Neural cell (in vitro differentiated cells): ENCODE data around the gene IL24. TPM values are rescaled to one million over a fixed set of nuclear protein-coding genes. Genes with fewer than 3 reads are reported as not detected.
"Not testable (repeated sequence)": the region's sequence is repeated elsewhere in the genome, so short reads cannot be mapped to it uniquely, and the experiment has no call there.

Experiments
- H2AFZ ChIP-seq: fragments of 200-600, 300-800 bp; sonication (generic), shearing (Covaris generic); 2 replicates; pipeline ENCODE4 v1.6.0; 2014; ENCODE audit warnings: low read depth, mild to moderate bottlenecking, antibody characterized with exemption, low read length, moderate library complexity
- H3F3A ChIP-seq: fragments of 200-600 bp; shearing (Covaris generic); 2 replicates; pipeline ENCODE4 v1.6.1; 2016; ENCODE audit warnings: mild to moderate bottlenecking, moderate library complexity, mixed read lengths, antibody characterized with exemption, low read length; ENCODE audit not compliant: insufficient read depth, poor library complexity, severe bottlenecking
- H3K27ac ChIP-seq: fragments of 200-600, 300-800 bp; sonication (generic), shearing (Covaris generic); 2 replicates; pipeline ENCODE4 v1.5.1; 2014; ENCODE audit warnings: mild to moderate bottlenecking, low read length, moderate library complexity
- H3K27me3 ChIP-seq: fragments of 300-800, 200-600 bp; sonication (generic), shearing (Covaris generic); 2 replicates; pipeline ENCODE4 v1.6.0; 2014; ENCODE audit warnings: mild to moderate bottlenecking, low read depth, low read length, moderate library complexity; ENCODE audit not compliant: insufficient read depth
- H3K36me3 ChIP-seq: fragments of 300-800, 200-600 bp; sonication (generic), shearing (Covaris generic); 2 replicates; pipeline ENCODE4 v1.5.1; 2014; ENCODE audit warnings: mild to moderate bottlenecking, antibody characterized with exemption, low read length, moderate library complexity; ENCODE audit not compliant: insufficient read depth
- H3K4me2 ChIP-seq: fragments of 300-800, 200-600 bp; sonication (generic), shearing (Covaris generic); 2 replicates; pipeline ENCODE4 v1.6.0; 2014; ENCODE audit warnings: mild to moderate bottlenecking, low read length
- H3K4me3 ChIP-seq: fragments of 300-800, 200-600 bp; sonication (generic), shearing (Covaris generic); 2 replicates; pipeline ENCODE4 v1.5.1; 2014; ENCODE audit warnings: mild to moderate bottlenecking, low read length, moderate library complexity
- H3K79me2 ChIP-seq: fragments of 200-600 bp; shearing (Covaris generic); replicated peaks from 2 replicates; pipeline ENCODE4 v1.6.0; 2014; ENCODE audit warnings: mild to moderate bottlenecking, low read length, moderate library complexity; ENCODE audit not compliant: insufficient read depth
- H3K9ac ChIP-seq: fragments of 300-800, 200-600 bp; sonication (generic), shearing (Covaris generic); 2 replicates; pipeline ENCODE4 v1.6.1; 2016; ENCODE audit warnings: mild to moderate bottlenecking, low read length, mixed read lengths
- H3K9me2 ChIP-seq: fragments of 200-600 bp; shearing (Covaris generic); 2 replicates; pipeline ENCODE4 v1.6.1; 2016; ENCODE audit warnings: mild to moderate bottlenecking, low read length, mixed read lengths; ENCODE audit not compliant: insufficient read depth
- H3K9me3 ChIP-seq: fragments of 200-600, 300-800 bp; sonication (generic), shearing (Covaris generic); 2 replicates; pipeline ENCODE4 v1.6.1; 2016; ENCODE audit warnings: mild to moderate bottlenecking, mixed run types, low read length, moderate library complexity, mixed read lengths
- H4K20me1 ChIP-seq: fragments of 200-600 bp; shearing (Covaris generic); 2 replicates; pipeline ENCODE4 v1.6.1; 2016; ENCODE audit warnings: mild to moderate bottlenecking, mixed run types; ENCODE audit not compliant: insufficient read depth
- CTCF ChIP-seq: fragments of 450-650 bp; IDR thresholded peaks from 2 replicates; pipeline ENCODE4 v1.5.1; 2014; ENCODE audit warnings: antibody characterized with exemption, mild to moderate bottlenecking, moderate library complexity; ENCODE audit not compliant: poor library complexity, severe bottlenecking
- EP300 ChIP-seq: fragments of 450-650 bp; conservative IDR thresholded peaks from 2 replicates; pipeline ENCODE4 v1.6.1; 2014; ENCODE audit warnings: antibody characterized with exemption, mild to moderate bottlenecking, moderate library complexity; ENCODE audit not compliant: poor library complexity, severe bottlenecking
- EZH2 ChIP-seq: fragments of 200-600, 300-800 bp; shearing (Covaris generic), sonication (generic); IDR thresholded peaks from 2 replicates; pipeline ENCODE4 v1.6.1; 2014; ENCODE audit warnings: antibody characterized with exemption, low read length, borderline replicate concordance, mild to moderate bottlenecking; ENCODE audit not compliant: insufficient read depth, poor library complexity, severe bottlenecking
- MXI1 ChIP-seq: fragments of 450-650 bp; conservative IDR thresholded peaks from 2 replicates; pipeline ENCODE4 v1.6.1; 2014; ENCODE audit warnings: antibody characterized with exemption, mild to moderate bottlenecking; ENCODE audit not compliant: poor library complexity, severe bottlenecking
- POLR2AphosphoS5 ChIP-seq: IDR thresholded peaks from 2 replicates; pipeline ENCODE4 v1.6.1; 2012
- RAD21 ChIP-seq: fragments of 450-650 bp; conservative IDR thresholded peaks from 2 replicates; pipeline ENCODE4 v1.6.1; 2014; ENCODE audit warnings: antibody characterized with exemption, mild to moderate bottlenecking, moderate library complexity
- REST ChIP-seq: IDR thresholded peaks from 2 replicates; pipeline ENCODE4 v1.6.1; 2012; ENCODE audit warnings: borderline replicate concordance
- SMC3 ChIP-seq: fragments of 450-650 bp; conservative IDR thresholded peaks from 2 replicates; pipeline ENCODE4 v1.6.1; 2014; ENCODE audit warnings: antibody characterized with exemption, mild to moderate bottlenecking, moderate library complexity; ENCODE audit not compliant: poor library complexity
- TAF1 ChIP-seq: IDR thresholded peaks from 2 replicates; pipeline ENCODE4 v1.6.1; 2012; ENCODE audit warnings: low read depth
- polyA plus RNA-seq: library from polyadenylated mRNA; depleted of rRNA; stranded (reverse); fragments of >200 nt; gene quantifications from 2 replicates; pipeline ENCODE4 v1.2.3, GENCODE V29; 2014

IL24 gene
- polyA plus RNA-seq, 1 donor from 2014 or later = not detected

GRCh38 chr1:206850401-206850800 lies 46.8 kb upstream of the IL24 start:
- Histone ChIP-seq H3K4me2 (no peak overlapping the region), H3K9ac (no peak overlapping the region), H3K27me3 (no peaks in the 10 kb centered on the region), H3K27ac (no peak overlapping the region), H3K9me2 (no peaks in the 10 kb centered on the region), H4K20me1 (no peaks in the 10 kb centered on the region), H3K36me3 (no peaks in the 10 kb centered on the region), H3F3A (no peaks in the 10 kb centered on the region), H3K4me3 (no peak overlapping the region), H2AFZ (no peak overlapping the region), H3K9me3 (no peaks in the 10 kb centered on the region), H3K79me2 (no peaks in the 10 kb centered on the region)
- TF ChIP-seq TAF1 (no peak), POLR2AphosphoS5 (no peak), MXI1 (no peak), RAD21 (no peak), REST (no peak), CTCF (no peak), SMC3 (no peak), EZH2 (no peak), EP300 (no peak)

GRCh38 chr1:206851341-206852010 lies 45.8 kb upstream of the IL24 start:
- no peak overlapping the region for H3K27ac ChIP-seq
- no peaks in the 10 kb centered on the region for H3K27me3 ChIP-seq
- H3K4me2 ChIP-seq = no peak overlapping the region
- H3K4me3 ChIP-seq = no peak overlapping the region
- no peaks in the 10 kb centered on the region for H3F3A ChIP-seq
- H3K9me2 ChIP-seq = no peaks in the 10 kb centered on the region
- no peaks in the 10 kb centered on the region for H3K9me3 ChIP-seq
- no peaks in the 10 kb centered on the region for H4K20me1 ChIP-seq
- H3K36me3 ChIP-seq = no peaks in the 10 kb centered on the region
- no peak overlapping the region for H3K9ac ChIP-seq
- TF ChIP-seq CTCF (no peak), MXI1 (no peak), REST (no peak), SMC3 (no peak), POLR2AphosphoS5 (no peak), TAF1 (no peak), EZH2 (no peak), EP300 (no peak), RAD21 (no peak)
- no peak overlapping the region for H2AFZ ChIP-seq
- no peaks in the 10 kb centered on the region for H3K79me2 ChIP-seq

- not testable (repeated sequence) for H3K9ac ChIP-seq, H3K9me3 ChIP-seq, H3F3A ChIP-seq
Measured at GRCh38 chr1:206852662-206853061, 44.6 kb upstream of the IL24 start.

More at GRCh38 chr1:206852662-206853061, 44.6 kb upstream of the IL24 start:
- not testable (repeated sequence) for H3K79me2 ChIP-seq, H3K27me3 ChIP-seq, H3K9me2 ChIP-seq, H3K36me3 ChIP-seq, H3K4me2 ChIP-seq, H3K27ac ChIP-seq, H2AFZ ChIP-seq, H3K4me3 ChIP-seq, H4K20me1 ChIP-seq
